DND-41 (cell line): ENCODE results near the gene EML1.

Source experiments
- ATAC-seq: fragments of 200-7000 bp; cut with Tn5 transposase; 3 replicates; pipeline ENCODE4 v1.9.1; 2021; ENCODE audit warnings: low read depth; ENCODE audit not compliant: insufficient read depth
- DNase-seq: peaks from one replicate; pipeline ENCODE4 v3.0.0-alpha.2; 2020
- H2AFZ ChIP-seq: 2 replicates; pipeline ENCODE4 v1.6.0; 2012; ENCODE audit warnings: low read depth, low read length
- H3K27ac ChIP-seq: 2 replicates; pipeline ENCODE4 v1.5.1; 2012; ENCODE audit warnings: low read length, inconsistent platforms
- H3K27me3 ChIP-seq: fragments of 200-600 bp; sonication (generic); 2 replicates; pipeline ENCODE4 v1.6.0; 2012; ENCODE audit warnings: low read length, mild to moderate bottlenecking, inconsistent platforms; ENCODE audit not compliant: insufficient read depth, poor library complexity
- H3K36me3 ChIP-seq: 2 replicates; pipeline ENCODE4 v1.5.1; 2012; ENCODE audit warnings: low read length, inconsistent platforms; ENCODE audit not compliant: insufficient read depth
- H3K4me1 ChIP-seq: 2 replicates; pipeline ENCODE4 v1.5.1; 2012; ENCODE audit warnings: mild to moderate bottlenecking, low read length; ENCODE audit not compliant: insufficient read depth
- H3K4me2 ChIP-seq: 2 replicates; pipeline ENCODE4 v1.6.0; 2012; ENCODE audit warnings: mild to moderate bottlenecking, moderate library complexity, low read length, inconsistent platforms; ENCODE audit not compliant: insufficient read depth
- H3K4me3 ChIP-seq, 2 experiments: fragments of 200-600 bp in 1 of 2; shearing (Covaris generic) in 1 of 2; 2 replicates each; pipeline ENCODE4 v1.5.1; 2012 to 2016; ENCODE audit warnings: inconsistent platforms in 2 of 2, low read length in 2 of 2, mild to moderate bottlenecking in 2 of 2, low read depth in 1 of 2, moderate library complexity in 1 of 2
- H3K79me2 ChIP-seq: 2 replicates; pipeline ENCODE4 v1.6.0; 2012; ENCODE audit warnings: low read length, inconsistent platforms; ENCODE audit not compliant: insufficient read depth
- H3K9ac ChIP-seq: 2 replicates; pipeline ENCODE4 v1.6.0; 2012; ENCODE audit warnings: low read depth, mild to moderate bottlenecking, inconsistent platforms, low read length, moderate library complexity
- H3K9me3 ChIP-seq: 2 replicates; pipeline ENCODE4 v1.5.1; 2012; ENCODE audit warnings: low read length, moderate library complexity, mild to moderate bottlenecking, inconsistent platforms; ENCODE audit not compliant: insufficient read depth, severe bottlenecking
- H4K20me1 ChIP-seq: 2 replicates; pipeline ENCODE4 v1.6.0; 2012; ENCODE audit warnings: low read length; ENCODE audit not compliant: insufficient read depth
- EZH2 ChIP-seq: IDR thresholded peaks from 3 replicates; pipeline ENCODE4 v1.6.1; 2012; ENCODE audit warnings: borderline replicate concordance, low read depth, mild to moderate bottlenecking, moderate library complexity, low read length, inconsistent platforms; ENCODE audit not compliant: severe bottlenecking
- TF ChIP-seq, protein P1 (sequence below): IDR thresholded peaks from 2 replicates; pipeline ENCODE4 v1.5.1; 2012; ENCODE audit warnings: borderline replicate concordance, low read length, moderate library complexity, mild to moderate bottlenecking; ENCODE audit not compliant: poor library complexity, severe bottlenecking; ENCODE audit errors: extremely low read depth

Gene EML1

DNA sequence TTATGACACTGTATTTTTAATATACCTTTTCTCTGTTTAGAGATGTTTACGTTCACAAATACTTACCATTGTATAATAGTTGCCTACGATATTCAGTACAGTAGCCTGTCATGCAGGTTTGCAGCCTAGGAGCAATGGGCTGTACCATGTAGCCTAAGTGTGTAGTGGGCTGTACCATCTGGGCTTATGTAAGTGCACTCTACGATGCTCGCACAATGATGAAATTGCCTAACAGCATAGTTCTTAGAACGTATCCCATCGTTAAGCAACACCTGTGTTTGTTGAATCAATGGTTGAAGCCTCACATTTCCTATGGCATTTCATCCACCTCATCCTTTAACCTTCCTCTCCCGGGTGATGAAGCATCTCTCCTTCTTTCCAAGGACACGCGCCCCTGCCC lies 12.5 kb upstream of the EML1 start:
- Histone ChIP-seq H3K4me3 (no peak overlapping the region), H3K9me3 (no peaks in the 10 kb centered on the region), H3K4me1 (no peaks in the 10 kb centered on the region), H3K27ac (no peak overlapping the region), H2AFZ (no peak overlapping the region), H3K27me3 (peaks cover 6% of the 10 kb centered on the region), H3K4me2 (no peak overlapping the region), H4K20me1 (no peaks in the 10 kb centered on the region), H3K79me2 (no peaks in the 10 kb centered on the region), H3K36me3 (no peaks in the 10 kb centered on the region), H3K9ac (no peak overlapping the region)
- ATAC-seq (no peak), DNase-seq (no peak)
- TF ChIP-seq, protein P1, sequence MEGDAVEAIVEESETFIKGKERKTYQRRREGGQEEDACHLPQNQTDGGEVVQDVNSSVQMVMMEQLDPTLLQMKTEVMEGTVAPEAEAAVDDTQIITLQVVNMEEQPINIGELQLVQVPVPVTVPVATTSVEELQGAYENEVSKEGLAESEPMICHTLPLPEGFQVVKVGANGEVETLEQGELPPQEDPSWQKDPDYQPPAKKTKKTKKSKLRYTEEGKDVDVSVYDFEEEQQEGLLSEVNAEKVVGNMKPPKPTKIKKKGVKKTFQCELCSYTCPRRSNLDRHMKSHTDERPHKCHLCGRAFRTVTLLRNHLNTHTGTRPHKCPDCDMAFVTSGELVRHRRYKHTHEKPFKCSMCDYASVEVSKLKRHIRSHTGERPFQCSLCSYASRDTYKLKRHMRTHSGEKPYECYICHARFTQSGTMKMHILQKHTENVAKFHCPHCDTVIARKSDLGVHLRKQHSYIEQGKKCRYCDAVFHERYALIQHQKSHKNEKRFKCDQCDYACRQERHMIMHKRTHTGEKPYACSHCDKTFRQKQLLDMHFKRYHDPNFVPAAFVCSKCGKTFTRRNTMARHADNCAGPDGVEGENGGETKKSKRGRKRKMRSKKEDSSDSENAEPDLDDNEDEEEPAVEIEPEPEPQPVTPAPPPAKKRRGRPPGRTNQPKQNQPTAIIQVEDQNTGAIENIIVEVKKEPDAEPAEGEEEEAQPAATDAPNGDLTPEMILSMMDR, result no peak

DNA sequence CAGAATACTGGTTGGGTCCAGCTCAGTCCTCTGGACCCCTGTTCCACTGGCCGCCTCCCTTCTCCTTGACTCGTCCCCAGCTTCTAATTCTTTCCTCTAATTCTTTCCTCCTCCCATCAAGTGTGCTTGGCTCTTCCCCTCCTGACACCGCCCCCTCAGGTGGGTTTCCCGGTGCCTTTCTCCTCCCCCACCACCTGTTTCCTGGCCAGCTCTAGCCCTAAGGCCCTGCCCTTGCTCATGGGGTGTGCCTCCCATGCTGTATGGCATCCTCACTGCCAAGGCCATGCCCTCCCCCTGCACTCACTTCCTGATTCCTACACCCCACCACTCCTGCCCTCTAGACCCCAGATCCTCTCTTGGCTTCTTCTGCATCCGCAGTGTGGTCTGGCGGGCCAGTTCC lies 12.1 kb upstream of the EML1 start:
- Histone ChIP-seq H4K20me1 (no peaks in the 10 kb centered on the region), H3K9me3 (no peaks in the 10 kb centered on the region), H3K36me3 (no peaks in the 10 kb centered on the region), H3K27ac (no peak overlapping the region), H3K79me2 (no peaks in the 10 kb centered on the region), H2AFZ (no peak overlapping the region), H3K4me1 (no peaks in the 10 kb centered on the region), H3K9ac (no peak overlapping the region), H3K4me2 (no peak overlapping the region), H3K27me3 (peaks cover 6% of the 10 kb centered on the region), H3K4me3 (no peak overlapping the region)
- no peak for DNase-seq
- no peak for ATAC-seq
- TF ChIP-seq, protein P1, result no peak
- TF ChIP-seq EZH2, result no peak

DNA sequence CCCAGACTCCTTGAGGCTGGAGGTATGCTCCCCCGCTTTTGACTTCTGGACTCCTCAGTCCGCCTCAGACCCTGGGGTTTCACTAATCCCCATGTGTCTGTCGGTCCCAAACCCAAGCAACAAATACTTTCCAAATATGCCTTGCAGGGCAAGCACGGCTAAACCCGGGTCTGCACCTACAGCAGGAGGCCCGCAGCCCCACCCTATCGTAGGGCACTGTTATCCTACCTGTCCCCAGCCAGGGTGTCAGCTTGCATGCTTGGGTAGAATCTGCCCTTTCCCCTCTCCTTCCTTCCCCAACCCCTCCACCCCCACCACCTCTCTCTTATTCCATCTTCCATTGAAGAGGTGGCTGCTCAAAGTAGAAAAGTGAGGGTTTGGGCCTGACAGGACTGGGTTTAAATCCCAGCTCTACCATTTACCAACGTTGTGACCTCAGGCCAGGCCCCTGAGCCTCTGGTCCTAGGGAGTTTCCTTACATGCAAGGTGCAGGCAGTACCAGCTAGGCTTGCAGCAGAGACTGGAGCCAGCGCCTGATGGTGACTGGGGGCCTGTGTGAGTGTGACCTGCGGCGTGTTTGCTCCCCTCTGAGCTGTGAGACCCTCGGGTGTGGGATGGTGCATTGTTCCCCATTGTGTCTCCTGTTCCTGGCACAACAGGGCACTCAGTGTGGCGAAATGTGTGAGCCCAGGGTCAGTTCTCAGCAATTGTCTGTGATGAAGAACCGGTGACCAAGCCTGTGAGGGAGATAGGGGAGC lies 11.2 kb upstream of the EML1 start:
- no peak for TF ChIP-seq EZH2
- TF ChIP-seq, protein P1, result no peak
- no peak overlapping the region for H2AFZ ChIP-seq
- H3K9ac ChIP-seq, result no peak overlapping the region
- H3K79me2 ChIP-seq, result no peaks in the 10 kb centered on the region
- DNase-seq (no peak), ATAC-seq (no peak)
- no peaks in the 10 kb centered on the region for H4K20me1 ChIP-seq
- H3K9me3 ChIP-seq, result no peaks in the 10 kb centered on the region
- H3K4me1 ChIP-seq, result no peaks in the 10 kb centered on the region
- H3K36me3 ChIP-seq, result no peaks in the 10 kb centered on the region
- no peak overlapping the region for H3K4me3 ChIP-seq
- peaks cover 13% of the 10 kb centered on the region for H3K27me3 ChIP-seq
- H3K27ac ChIP-seq, result no peak overlapping the region
- H3K4me2 ChIP-seq, result no peak overlapping the region
